AG04450 (cell line): ENCODE results near the gene CST9L. TPM values are rescaled to one million over a fixed set of nuclear protein-coding genes. Genes with fewer than 3 reads are reported as not detected.

ENCODE experiments used
- CTCF ChIA-PET: fragments of 300-600, 350-600 bp; formaldehyde crosslinking; extraction: SDS; loops from one replicate; lab custom pipeline; 2022; ENCODE audit warnings: antibody characterized with exemption, inconsistent platforms; lab: Charles Lee
- POLR2A ChIA-PET: fragments of 350-600 bp; formaldehyde crosslinking; extraction: SDS; loops from one replicate; lab custom pipeline; 2021; ENCODE audit warnings: antibody characterized with exemption, inconsistent platforms; lab: Yijun Ruan, JAX
- DNase-seq: peaks from one replicate; pipeline ENCODE4 v3.0.0-alpha.2; 2011; ENCODE audit warnings: low read depth, low spot score
- H3K27ac ChIP-seq: one replicate; pipeline ENCODE4 v1.5.1; 2012; ENCODE audit warnings: low read depth, low read length, control low read depth
- H3K27me3 ChIP-seq: one replicate; pipeline ENCODE4 v1.6.0; 2012; ENCODE audit warnings: low read length; ENCODE audit not compliant: control insufficient read depth, insufficient read depth
- H3K4me3 ChIP-seq: 2 replicates; pipeline ENCODE4 v1.5.1; 2011; ENCODE audit warnings: mild to moderate bottlenecking, low read depth, low read length, control low read depth
- H3K9me3 ChIP-seq: 2 replicates; pipeline ENCODE4 v1.5.1; 2012; ENCODE audit warnings: low read length; ENCODE audit not compliant: control insufficient read depth, insufficient read depth
- CTCF ChIP-seq: IDR thresholded peaks from 2 replicates; pipeline ENCODE4 v1.5.1; 2011; ENCODE audit warnings: low read depth, low read length, control low read depth, inconsistent platforms
- polyA plus RNA-seq: library from polyadenylated mRNA; depleted of rRNA; stranded (reverse); fragments of >200 nt; gene quantifications from 2 replicates; pipeline ENCODE4 v1.2.3, GENCODE V29; 2011

CST9L gene
- polyA plus RNA-seq, 1 experiment = not detected

- ChIA-PET CTCF (no interaction called here), POLR2A (no interaction called here)
- H3K4me3 ChIP-seq = no peak overlapping the region
- no peak overlapping the region for H3K27ac ChIP-seq
- TF ChIP-seq CTCF = no peak
- no peaks in the 10 kb centered on the region for H3K9me3 ChIP-seq
- no peak for DNase-seq
- no peaks in the 10 kb centered on the region for H3K27me3 ChIP-seq
Observed at GRCh38 chr20:23533161-23533560, 35.1 kb downstream of the CST9L start.

DNA sequence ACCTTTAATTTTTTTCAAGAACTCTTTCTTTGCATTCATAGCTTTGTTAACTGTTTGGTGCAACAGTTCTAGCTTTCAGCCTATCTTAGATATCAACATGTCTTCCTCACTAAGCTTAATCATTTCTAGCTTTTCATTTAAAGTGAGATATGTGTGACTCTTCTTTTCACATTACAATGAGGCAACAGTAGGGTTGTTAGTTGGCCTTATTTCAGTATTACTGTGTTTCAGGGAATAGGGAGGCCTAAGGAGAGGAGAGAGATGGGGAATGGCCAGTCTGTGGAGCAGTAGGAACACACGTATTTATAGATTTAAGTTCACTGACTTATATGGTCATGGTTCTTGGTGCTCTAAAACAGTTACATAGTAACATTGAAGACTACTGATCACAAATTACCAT, 35.8 kb downstream of the CST9L start:
- Histone ChIP-seq H3K27ac (no peak overlapping the region), H3K9me3 (no peaks in the 10 kb centered on the region), H3K4me3 (no peak overlapping the region), H3K27me3 (no peaks in the 10 kb centered on the region)
- no peak for DNase-seq
- ChIA-PET CTCF (no interaction called here), POLR2A (no interaction called here)
- TF ChIP-seq CTCF = no peak

GRCh38 chr20:23530937-23531567, 37.2 kb downstream of the CST9L start:
- Histone ChIP-seq H3K9me3 (no peaks in the 10 kb centered on the region), H3K27ac (no peak overlapping the region), H3K4me3 (no peak overlapping the region), H3K27me3 (no peaks in the 10 kb centered on the region)
- POLR2A ChIA-PET = no interaction called here
- CTCF ChIA-PET = no interaction called here
- TF ChIP-seq CTCF = no peak
- DNase-seq = no peak

DNA sequence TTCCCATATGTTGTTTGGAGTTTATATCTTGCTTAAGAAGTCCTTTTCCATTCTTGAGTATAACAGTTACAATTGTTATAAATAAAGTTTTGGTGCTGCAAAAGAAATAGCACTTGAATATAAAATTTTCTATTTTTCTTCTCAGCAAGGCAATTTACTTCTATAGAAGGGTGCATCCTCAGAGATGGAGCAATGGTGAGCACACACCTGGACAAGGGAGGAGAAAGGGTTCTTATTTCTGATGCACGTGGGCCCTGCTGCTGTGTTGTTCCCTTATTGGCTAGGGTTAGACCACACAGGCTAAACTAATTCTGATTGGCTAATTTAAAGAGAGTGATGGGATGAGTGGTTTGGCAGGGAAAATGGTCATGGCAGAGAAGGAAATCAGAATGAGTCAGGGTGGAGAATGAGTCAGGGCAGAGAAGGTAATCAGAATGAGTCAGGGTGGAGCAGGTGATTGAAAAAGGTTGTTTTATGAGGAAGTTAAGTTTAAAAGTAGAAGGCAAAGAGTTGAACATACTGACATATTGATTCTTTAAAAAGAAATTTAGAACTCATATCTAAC, 39.3 kb downstream of the CST9L start:
- TF ChIP-seq CTCF = no peak
- ChIA-PET POLR2A (no interaction called here), CTCF (no interaction called here)
- Histone ChIP-seq H3K4me3 (no peak overlapping the region), H3K9me3 (no peaks in the 10 kb centered on the region), H3K27me3 (no peaks in the 10 kb centered on the region), H3K27ac (no peak overlapping the region)
- DNase-seq = no peak

DNA sequence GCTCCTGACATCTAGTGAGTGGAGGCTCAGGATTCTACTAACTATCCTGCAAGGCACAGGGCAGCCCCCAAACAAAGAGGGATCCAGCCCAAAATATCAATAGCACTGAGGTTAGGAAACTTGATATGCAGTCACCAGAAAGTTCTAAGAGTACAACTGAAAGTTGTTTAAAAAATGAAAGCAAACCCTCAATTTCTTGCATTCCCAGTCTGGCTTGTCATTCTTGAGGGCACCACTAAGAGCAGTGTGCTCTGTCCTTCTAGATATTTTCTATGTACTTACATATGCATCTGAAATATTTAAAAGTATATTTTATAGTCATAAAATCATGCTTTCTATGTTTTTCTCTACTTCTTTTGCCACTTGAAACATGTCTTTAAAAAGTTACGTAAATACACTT, 41.4 kb downstream of the CST9L start:
- ChIA-PET CTCF (no interaction called here), POLR2A (no interaction called here)
- H3K27ac ChIP-seq = no peak overlapping the region
- DNase-seq = no peak
- no peaks in the 10 kb centered on the region for H3K9me3 ChIP-seq
- no peak overlapping the region for H3K4me3 ChIP-seq
- H3K27me3 ChIP-seq = peaks cover under 1% of the 10 kb centered on the region
- no peak for TF ChIP-seq CTCF
